GM18909 (cell line): ENCODE measurements around the gene INVS.
"Not testable (repeated sequence)": the region's sequence is repeated elsewhere in the genome, so short reads cannot be mapped to it uniquely, and the experiment has no call there.

Experiments
- ATAC-seq: cut with Tn5 transposase; IDR thresholded peaks from one replicate; pipeline ENCODE4 v1.9.1; 2021; ENCODE audit warnings: mild to moderate bottlenecking; ENCODE audit not compliant: unreplicated experiment, poor library complexity

Gene INVS, protein sequence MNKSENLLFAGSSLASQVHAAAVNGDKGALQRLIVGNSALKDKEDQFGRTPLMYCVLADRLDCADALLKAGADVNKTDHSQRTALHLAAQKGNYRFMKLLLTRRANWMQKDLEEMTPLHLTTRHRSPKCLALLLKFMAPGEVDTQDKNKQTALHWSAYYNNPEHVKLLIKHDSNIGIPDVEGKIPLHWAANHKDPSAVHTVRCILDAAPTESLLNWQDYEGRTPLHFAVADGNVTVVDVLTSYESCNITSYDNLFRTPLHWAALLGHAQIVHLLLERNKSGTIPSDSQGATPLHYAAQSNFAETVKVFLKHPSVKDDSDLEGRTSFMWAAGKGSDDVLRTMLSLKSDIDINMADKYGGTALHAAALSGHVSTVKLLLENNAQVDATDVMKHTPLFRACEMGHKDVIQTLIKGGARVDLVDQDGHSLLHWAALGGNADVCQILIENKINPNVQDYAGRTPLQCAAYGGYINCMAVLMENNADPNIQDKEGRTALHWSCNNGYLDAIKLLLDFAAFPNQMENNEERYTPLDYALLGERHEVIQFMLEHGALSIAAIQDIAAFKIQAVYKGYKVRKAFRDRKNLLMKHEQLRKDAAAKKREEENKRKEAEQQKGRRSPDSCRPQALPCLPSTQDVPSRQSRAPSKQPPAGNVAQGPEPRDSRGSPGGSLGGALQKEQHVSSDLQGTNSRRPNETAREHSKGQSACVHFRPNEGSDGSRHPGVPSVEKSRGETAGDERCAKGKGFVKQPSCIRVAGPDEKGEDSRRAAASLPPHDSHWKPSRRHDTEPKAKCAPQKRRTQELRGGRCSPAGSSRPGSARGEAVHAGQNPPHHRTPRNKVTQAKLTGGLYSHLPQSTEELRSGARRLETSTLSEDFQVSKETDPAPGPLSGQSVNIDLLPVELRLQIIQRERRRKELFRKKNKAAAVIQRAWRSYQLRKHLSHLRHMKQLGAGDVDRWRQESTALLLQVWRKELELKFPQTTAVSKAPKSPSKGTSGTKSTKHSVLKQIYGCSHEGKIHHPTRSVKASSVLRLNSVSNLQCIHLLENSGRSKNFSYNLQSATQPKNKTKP

DNA sequence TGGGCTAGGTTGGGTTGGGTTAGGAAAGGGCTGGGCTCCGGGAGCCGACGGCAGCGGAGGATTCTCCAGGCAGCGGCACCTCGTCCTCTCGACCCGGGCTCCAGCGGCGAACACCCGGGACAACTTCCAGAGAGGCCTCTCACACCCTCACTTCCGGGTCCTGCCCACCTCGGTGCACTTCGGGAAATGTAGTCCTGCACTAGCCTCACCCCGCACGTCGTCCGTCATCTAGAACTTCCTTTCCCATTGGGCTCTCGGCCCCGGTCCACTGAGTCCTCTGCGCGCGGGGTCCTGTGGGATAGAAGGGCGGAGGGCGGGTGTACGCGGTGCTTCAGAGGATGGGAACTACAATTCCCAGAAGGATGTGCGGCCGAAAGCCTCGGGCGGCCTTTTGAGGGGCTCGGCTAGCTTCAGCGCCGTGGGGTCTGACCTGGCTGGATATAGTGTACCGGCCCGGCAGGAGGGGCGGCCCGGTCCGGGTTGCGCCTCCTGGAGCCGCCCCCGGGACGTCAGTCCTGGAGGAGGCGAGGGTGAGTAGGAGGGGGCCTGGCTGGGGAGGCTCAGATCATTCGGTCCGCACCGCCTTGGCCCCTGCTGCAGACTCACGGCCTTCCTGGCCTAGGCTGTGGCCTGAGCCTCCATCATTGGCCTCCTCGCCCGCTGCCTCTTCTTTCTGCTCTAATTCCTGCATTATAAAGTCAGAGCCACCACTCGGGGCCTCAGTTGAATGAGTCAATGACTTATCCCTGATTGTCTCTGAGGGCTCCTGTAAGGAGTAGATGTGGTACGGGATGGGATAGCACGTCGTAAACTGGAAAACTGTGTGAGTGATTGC is at the start of gene INVS, which contains the start of gene ERP44:
Gene INVS (plus strand): TSS at position 357 of the 835 bp plus-strand sequence. CDS start 5,279 bp downstream, outside the sequence.
Gene ERP44 (minus strand): TSS at position 114 of the 835 bp plus-strand sequence. CDS start 160 bp downstream, outside the sequence.
- peak; percentile 98 for ATAC-seq

DNA sequence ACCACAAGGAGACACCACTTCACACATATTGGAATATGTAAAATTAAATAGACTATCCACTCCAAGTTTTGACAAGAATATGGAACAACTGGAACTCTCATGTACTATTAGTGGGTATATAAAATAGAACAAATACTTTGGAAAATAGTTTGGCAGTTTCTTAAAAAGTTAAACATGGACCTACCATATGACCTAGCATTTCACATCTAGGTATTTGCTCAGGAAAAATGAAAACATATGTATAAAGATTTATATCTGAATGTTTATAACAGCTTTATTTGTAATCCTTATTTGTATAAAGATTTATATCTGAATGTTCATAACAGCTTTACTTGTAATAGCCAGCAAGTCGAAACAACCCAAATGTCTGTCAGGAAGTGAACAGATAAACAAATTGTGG is 49.5 kb upstream of the INVS start:
- ATAC-seq: no peak

DNA sequence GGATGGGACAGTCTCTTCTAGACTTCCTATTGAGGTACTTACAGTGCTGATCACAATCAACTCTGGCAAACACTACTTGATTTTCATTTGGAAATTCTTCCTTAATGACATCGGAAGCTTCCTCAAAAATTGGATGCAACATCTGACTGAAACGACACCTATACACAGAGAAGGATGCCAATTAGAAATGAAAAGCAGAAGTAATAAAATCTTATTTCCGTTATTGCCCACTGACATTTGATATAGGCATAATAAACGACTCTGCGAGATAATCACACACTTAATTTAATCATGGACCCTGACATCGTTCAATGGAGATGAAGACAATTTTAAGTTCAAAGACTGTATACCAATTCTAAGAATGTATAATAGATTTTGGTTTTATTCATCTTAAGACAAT is 46.7 kb upstream of the INVS start:
- no peak for ATAC-seq

DNA sequence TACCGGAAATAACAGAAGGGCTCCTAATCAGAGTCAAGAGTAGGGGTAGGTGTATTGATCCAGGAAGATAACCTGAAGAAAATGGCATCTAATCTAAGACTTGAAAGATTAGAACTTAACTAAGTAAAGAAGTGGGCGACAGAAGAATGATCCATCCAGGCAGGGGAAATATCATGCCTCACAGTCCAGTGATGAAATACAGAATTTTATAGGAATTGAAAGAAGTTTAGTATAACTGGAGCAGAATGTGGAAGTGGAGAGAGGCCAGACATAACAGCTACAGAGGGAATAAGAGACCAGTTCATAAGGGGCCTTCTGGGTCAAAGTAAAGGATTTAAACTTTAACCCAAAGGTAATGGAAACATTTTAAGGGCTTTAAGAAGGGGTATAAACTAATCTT is 42.5 kb upstream of the INVS start:
- ATAC-seq: no peak

DNA sequence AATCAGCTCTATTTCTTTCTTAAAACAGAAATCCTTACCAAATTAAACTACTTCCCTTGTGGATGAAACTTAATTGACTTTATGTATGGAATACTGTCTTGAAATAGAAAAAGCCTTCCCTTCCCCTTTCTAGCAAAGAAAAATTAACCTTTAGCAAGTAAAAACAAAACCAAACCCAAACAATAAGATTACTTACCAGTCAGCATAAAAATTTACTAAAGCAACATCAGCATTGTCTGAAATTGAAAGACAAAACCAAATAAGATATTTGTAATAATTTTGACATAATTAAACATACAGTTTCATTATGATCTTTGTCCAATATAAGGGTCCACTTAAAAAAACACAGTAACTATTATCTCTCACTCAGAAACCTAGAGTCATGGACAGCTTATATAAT is 41.4 kb upstream of the INVS start:
- no peak for ATAC-seq

DNA sequence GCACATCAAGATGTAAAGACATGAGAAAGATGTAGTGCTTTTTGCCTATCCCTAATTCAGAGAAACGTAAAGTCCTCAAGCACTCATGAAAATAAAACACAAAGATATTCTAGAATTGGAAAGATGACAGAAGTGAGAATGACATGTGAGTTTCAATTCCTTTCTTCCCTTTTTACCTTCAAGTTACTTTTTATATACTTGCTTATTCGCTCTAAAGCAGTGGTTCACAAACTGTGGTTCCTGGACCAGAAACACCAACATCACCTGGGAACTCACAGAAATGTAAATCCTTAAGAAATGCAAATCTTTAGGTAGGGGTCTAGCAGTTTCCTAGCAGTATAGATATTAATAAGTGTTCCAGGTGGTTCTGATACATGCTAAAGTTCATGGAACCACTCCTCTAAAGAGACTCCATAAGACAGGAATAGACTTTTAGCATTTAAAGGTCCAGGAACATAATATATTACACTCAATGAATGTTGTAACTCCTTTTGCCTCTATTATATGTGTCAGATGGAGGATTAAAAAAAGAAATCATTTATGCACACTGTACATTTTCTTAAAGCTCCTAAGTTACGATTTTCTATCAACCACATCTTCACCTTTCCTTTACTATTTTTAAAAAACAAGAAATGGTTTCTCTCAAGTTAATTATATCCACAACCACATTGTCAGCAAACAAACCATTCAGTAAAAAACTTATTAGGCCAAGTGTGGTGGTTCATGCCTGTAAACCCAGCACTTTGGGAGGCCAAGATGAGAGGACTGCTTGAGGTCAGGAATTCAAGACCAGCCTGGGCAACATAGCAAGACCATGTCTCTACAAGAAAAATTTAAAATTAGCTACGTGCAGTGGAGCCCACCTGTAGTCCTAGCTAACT is 40.1 kb upstream of the INVS start:
- ATAC-seq: peak; percentile 79

DNA sequence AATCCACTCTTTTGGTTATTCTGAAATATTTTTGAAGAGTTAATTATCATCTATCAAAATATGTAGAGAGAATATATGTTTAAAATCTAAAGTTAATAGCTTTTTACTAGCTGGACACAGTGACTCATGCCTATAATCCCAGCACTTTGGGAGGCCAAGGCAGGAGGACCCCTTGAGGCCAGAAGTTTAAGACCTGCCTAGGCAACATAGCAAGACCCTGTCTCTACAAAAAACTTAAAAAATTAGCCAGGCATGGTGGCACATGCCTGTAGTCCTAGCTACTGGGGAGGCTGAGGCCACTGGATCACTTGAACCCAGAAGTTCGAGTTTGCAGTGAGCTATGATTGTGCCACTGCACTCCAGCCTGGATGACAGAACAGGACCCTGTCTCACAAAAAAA is 36.4 kb upstream of the INVS start:
- ATAC-seq: not testable (repeated sequence)

DNA sequence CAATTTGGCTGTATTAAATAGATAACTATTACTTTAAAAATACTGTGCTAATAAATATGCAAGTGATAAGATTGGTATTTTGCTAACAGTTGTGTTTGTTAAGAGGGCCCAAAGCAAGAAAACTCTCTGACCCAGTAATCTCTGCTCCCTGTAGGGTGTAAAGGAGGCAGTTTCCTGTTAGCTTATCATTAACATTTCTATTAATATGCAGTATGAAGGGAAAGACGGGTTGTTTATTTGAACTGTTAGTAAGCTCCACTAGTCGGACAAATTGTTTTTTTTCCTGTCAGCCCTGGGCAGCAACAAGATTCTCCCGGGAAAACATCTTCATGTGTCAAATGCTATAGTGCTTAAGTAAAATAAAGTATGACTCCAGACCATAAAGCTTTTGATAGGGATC is 35.9 kb upstream of the INVS start:
- ATAC-seq: peak; percentile 43

DNA sequence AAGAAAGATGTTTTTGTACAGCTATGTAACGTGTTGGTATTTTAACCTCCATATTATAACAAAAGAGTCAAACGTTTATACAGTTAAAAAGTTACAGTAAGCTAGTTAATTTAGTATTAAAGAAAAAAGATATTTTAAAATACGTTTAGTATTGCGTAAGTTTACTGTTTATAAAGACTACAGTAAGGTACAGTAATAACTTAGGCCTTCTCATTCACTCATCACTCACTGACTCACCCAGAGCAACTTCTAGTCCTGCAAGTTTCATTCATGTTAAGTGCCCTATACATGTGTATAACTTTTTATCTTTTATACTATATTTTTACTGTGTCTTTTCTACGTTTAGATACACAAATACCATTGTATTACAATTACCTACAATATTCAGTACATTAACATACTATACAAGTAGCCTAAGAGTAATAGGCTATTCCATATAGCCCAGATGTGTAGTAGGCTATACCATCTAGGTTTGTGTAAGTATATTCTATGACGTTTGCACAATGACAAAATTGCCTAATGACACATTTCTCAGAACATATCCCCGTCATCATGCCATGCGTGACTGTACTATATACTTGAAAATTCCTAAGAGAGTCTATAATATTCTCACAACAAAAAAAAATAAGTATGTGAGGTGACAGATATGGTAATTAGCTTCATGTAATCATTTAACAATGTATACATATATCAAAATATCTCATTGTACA is 34.0 kb upstream of the INVS start:
- ATAC-seq: no peak

DNA sequence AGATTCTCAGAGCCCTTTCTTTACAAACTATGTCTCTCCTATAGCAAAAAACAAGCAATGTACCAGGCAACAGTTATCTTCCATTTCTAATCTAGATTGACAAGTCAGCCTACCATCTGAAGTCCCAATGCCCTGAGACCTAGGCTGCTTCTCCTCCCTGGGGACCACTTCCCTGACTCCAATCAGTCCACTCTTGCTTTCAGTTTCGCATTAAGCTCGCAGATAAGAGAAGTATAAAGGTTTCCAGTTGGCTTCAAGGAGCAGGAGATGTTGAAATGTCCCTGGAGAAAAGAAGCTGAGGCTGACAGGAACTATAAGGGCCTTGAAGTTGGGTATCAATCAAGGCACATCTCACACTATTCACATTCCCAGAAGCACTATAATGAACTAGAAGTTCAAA is 32.5 kb upstream of the INVS start:
- peak; percentile 87 for ATAC-seq

DNA sequence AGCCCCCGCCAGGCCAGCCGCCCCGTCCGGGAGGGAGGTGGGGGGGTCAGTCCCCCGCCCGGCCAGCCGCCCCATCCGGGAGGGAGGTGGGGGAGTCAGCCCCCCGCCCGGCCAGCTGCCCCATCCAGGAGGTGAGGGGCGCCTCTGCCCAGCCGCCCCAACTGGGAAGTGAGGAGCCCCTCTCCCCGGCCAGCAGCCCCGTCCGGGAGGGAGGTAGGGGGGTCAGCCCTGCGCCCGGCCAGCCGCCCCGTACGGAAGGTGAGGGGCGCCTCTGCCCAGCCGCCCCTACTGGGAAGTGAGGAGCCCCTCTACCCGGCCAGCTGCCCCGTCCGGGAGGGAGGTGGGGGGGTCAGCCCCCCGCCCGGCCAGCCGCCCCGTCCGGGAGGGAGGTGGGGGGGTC is 31.1 kb upstream of the INVS start:
- not testable (repeated sequence) for ATAC-seq

DNA sequence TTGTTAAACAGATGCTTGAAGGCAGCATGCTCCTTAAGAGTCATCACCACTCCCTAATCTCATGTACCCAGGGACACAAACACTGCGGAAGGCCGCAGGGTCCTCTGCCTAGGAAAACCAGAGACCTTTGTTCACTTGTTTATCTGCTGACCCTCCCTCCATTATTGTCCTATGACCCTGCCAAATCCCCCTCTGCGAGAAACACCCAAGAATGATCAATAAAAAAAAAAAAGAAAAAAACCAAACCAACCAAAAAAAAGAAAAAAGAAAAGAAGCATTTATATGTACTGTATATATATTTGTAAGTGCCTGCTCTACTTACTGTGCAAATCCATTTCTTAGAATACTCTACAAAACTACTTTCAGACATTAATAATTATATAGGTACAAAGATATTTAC is 30.0 kb upstream of the INVS start:
- not testable (repeated sequence) for ATAC-seq

DNA sequence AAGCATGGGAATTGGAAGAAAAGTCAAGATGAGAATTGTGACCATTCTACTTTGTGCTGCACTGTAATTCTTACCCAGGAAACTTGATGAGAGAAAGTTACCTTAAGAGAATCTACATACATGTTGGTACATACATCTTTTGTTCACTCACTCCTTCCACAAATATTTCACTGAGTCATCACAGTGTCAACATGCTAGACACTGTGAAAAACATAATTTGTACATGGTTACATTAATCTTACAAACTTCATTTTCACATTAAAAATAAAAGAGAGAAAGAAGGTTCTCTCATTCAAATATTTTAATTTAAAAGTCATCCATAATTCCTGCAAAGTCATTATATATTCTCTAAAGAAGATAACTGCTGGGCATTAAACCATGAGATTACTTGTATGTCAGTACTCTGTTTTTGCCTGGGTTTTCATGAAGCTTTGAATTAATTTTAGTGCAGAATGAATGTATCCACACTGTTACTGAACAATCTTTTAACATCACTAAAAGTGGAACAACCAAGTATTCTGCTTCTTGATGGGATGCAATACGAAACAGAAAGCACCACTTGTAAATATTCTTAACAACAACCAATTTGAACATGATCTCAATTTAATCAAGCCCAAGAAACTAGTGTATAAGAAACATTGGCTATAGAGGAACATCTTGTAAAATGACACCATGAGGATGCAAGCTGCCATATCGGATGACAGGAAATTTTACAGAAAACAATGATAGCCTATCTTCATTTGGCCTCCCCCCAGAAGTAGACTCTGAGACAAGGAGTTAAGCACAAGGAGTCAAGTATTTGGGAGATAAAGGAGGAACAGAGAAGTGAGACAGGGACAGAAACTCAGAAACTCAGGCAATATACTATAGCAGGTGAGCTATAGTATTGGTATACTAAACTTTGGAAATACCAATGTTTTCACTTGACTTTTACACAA is 28.7 kb upstream of the INVS start:
- ATAC-seq: no peak

DNA sequence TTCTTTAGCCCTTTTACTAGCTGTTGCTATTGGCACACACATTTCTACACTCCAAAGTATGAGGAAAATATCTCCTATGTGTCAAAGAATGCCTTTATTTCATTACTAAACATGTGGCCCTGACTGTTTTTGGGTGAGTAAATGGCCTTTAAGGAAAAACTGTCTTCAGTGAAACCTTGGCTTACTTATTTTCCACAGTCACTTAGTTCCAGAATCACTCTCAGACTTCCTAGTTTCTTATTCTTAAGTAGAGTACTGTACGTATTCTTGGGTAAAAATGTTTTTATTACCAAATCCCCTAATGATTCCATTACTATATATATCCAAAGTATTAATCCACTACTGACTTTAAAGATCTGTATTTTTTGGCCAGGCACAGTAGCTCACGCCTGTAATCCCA is 27.8 kb upstream of the INVS start:
- no peak for ATAC-seq

DNA sequence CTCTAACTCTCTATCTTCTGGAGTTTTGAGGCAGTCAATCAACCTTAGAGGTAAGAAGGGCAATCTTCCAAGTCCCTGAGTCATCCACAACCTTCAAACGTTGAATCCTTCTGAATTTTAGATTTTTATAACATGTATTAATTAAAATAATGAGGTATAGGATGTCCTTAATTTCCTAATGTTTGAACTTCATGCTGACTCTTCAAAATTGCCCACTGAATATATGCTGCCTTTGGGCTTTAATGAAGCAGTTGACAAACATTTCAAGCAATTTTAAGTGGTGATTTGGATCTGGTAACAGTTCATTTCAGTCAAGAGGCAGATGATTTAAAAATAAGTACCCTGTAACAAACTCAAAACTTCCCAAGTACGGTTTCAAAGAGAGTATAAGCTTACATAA is 26.2 kb upstream of the INVS start:
- no peak for ATAC-seq

DNA sequence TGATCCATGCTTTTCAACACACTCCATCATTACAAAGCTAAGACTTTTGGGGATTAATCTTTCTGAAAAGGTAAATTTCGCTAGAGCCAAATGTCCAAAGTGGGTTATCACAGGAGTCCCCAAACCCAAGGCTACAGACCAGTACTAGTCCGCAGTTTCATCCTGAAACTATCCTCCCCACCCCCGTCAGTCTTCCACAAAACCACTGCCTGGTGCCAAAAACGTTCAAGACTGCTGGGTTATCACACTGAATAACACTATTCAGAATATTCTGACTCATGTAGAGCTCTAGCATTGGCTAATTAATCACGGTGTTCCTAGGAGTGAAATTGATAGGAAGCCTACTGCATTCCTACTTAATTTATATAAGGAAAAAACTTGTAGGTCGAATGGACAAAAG is 24.9 kb upstream of the INVS start:
- ATAC-seq: no peak

DNA sequence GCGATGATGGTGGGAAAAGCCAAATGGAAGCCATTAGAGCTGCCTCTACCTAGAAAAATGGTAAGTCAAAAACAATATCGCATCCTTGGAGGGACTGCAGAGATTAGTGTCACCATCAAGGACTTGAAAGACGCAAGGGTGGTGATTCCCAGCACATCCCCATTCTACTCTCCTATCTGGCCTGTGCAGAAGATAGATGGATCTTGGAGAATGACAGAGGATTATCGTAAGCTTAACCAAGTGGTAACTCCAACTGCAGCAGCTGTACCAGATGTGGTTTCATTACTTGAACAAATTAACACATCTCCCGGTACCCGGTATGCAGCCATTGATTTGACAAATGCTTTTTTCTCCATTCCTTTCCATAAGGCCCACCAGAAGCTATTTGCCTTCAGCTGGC is 24.1 kb upstream of the INVS start:
- no peak for ATAC-seq
